Upper lobe of right lung (tissue), 1 donor: ENCODE measurements around the gene FARP2. TPM values are rescaled to one million over a fixed set of nuclear protein-coding genes. Genes with fewer than 3 reads are reported as not detected.

Source experiments
- ATAC-seq: fragments of 200-7000 bp; cut with Tn5 transposase; one replicate; pipeline ENCODE4 v1.9.1; 2020; ENCODE audit warnings: mild to moderate bottlenecking, moderate library complexity
- DNase-seq: peaks from one replicate; pipeline ENCODE4 v3.0.0-alpha.2; 2020
- H3K27ac ChIP-seq: fragments of 200-600 bp; one replicate; pipeline ENCODE4 v1.8.0; 2022
- H3K27me3 ChIP-seq: fragments of 200-600 bp; one replicate; pipeline ENCODE4 v1.8.0; 2022; ENCODE audit warnings: mild to moderate bottlenecking
- H3K36me3 ChIP-seq: fragments of 200-600 bp; one replicate; pipeline ENCODE4 v1.8.0; 2022
- H3K4me1 ChIP-seq: fragments of 200-600 bp; one replicate; pipeline ENCODE4 v1.8.0; 2022
- H3K4me3 ChIP-seq: fragments of 200-600 bp; one replicate; pipeline ENCODE4 v1.8.0; 2022; ENCODE audit warnings: mild to moderate bottlenecking
- H3K9me3 ChIP-seq: fragments of 200-600 bp; one replicate; pipeline ENCODE4 v1.8.0; 2022
- intact Hi-C: fragments of 100-400 bp; cut with DNase I; formaldehyde crosslinking; loops from one replicate; pipeline ENCODE4 v1.11.0; 2022
- long read RNA-seq: library from polyadenylated mRNA; unstranded; transcript quantifications from one replicate; pipeline ENCODE4 v2.0.0, GENCODE V29; 2021
- total RNA-seq: library from RNA; stranded (reverse); fragmentation: NEBNext Ultra II Directional; extraction: Animal tissue kit (Norgen Biotek cat#: 25700); gene quantifications from one replicate; pipeline ENCODE4 v1.2.1, GENCODE V29; 2021
- TF ChIP-seq, protein P1 (sequence below): fragments of 200-600 bp; IDR thresholded peaks from one replicate; pipeline ENCODE4 v1.8.0; 2022; ENCODE audit warnings: antibody characterized with exemption
- donor health status: DM: no; HTN: yes; CAD: no; lungs with severe emphysema.

The FARP2 gene, protein sequence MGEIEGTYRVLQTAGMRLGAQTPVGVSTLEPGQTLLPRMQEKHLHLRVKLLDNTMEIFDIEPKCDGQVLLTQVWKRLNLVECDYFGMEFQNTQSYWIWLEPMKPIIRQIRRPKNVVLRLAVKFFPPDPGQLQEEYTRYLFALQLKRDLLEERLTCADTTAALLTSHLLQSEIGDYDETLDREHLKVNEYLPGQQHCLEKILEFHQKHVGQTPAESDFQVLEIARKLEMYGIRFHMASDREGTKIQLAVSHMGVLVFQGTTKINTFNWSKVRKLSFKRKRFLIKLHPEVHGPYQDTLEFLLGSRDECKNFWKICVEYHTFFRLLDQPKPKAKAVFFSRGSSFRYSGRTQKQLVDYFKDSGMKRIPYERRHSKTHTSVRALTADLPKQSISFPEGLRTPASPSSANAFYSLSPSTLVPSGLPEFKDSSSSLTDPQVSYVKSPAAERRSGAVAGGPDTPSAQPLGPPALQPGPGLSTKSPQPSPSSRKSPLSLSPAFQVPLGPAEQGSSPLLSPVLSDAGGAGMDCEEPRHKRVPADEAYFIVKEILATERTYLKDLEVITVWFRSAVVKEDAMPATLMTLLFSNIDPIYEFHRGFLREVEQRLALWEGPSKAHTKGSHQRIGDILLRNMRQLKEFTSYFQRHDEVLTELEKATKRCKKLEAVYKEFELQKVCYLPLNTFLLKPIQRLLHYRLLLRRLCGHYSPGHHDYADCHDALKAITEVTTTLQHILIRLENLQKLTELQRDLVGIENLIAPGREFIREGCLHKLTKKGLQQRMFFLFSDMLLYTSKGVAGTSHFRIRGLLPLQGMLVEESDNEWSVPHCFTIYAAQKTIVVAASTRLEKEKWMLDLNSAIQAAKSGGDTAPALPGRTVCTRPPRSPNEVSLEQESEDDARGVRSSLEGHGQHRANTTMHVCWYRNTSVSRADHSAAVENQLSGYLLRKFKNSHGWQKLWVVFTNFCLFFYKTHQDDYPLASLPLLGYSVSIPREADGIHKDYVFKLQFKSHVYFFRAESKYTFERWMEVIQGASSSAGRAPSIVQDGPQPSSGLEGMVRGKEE
- 48.6 TPM for total RNA-seq
- long read RNA-seq, full-length matches to known transcripts, result 19 of 35 reads
- long read RNA-seq, partial matches to known transcripts, result 6 of 35 reads
- long read RNA-seq, other reads (novel, unspliced or antisense), result 10 of 35 reads

DNA sequence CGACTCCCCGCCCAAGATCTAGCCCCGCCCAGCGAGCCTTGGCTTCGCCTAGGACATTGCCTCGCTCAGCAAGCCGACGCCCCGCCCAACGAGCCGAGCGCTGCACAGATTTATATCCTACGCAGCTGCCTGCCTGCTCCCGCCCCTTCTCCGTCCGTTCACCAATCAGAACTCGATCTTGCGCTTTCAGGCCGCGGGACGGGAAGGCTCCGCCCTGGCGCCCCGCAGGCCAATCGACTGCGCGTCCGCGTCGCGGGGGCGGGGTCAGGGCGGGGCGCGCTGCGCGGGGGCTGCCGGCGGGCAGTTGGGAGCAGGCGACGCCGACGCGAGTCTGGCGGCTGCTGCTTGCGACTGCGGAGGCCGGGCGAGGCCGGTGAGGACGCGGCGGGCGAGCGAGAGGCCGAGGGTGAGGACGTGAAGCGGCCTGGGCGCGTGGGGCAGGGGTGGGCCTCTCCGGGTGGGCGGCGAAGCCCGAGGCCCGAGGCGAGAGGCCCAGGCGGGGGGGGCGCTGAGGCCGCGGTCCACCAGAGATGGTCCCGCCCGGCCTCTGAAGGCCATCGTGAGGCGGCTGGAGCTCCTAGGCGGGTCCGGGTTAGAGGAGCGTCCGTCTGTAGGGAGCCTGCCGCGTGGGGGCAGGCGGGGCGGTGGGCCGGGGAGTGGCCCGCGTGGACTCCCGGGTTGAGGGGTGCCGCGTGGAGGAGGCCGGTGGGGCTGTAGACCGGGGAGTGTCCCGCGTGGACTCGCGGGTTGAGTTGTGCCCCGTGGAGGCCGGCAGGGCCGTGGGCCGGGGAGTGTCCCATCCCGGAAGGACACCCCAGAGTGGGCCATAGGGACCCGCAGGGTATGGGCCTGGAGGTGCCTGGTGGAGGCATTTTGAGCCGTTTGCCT is at the start of gene FARP2:
Gene FARP2, plus strand, starts transcription at position 303 of the 888 bp plus-strand sequence. CDS start 16,823 bp downstream, outside the sequence.
- intact Hi-C loops, result no loop called here
- TF ChIP-seq, protein P1, sequence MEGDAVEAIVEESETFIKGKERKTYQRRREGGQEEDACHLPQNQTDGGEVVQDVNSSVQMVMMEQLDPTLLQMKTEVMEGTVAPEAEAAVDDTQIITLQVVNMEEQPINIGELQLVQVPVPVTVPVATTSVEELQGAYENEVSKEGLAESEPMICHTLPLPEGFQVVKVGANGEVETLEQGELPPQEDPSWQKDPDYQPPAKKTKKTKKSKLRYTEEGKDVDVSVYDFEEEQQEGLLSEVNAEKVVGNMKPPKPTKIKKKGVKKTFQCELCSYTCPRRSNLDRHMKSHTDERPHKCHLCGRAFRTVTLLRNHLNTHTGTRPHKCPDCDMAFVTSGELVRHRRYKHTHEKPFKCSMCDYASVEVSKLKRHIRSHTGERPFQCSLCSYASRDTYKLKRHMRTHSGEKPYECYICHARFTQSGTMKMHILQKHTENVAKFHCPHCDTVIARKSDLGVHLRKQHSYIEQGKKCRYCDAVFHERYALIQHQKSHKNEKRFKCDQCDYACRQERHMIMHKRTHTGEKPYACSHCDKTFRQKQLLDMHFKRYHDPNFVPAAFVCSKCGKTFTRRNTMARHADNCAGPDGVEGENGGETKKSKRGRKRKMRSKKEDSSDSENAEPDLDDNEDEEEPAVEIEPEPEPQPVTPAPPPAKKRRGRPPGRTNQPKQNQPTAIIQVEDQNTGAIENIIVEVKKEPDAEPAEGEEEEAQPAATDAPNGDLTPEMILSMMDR, result no peak
- peak within 1 kb of the TSS; percentile 78 for H3K4me3 ChIP-seq
- H3K27me3 ChIP-seq, result no peaks in the 10 kb centered on the region
- ATAC-seq (peak; percentile 94), DNase-seq (peak; percentile 100)
- no peaks in the 10 kb centered on the region for H3K9me3 ChIP-seq
- peak within 1 kb of the TSS; percentile 85 for H3K27ac ChIP-seq
- H3K36me3 ChIP-seq, result peaks cover 26% of the 10 kb centered on the region
- peaks cover 38% of the 10 kb centered on the region for H3K4me1 ChIP-seq

DNA sequence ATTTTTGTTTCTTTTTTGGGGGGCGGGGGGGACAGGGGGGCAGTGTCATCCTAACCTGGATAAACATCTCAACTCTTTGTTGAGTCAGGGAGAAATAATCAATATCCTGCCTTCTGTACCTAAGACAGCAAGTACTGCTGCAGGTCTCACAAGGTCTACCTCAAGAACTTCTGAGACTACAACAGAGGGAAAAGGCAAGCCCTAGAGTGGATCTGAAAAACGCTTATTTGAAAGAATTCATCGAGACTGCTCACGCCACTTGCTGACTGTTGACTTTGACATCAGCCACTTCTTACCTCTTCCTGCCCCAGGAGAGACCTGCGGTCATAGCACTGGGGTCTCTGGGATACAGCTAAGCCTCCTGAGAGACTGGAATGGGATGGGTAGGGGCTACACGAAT is 49.0 kb upstream of the FARP2 start:
- Histone ChIP-seq H3K27ac (no peak overlapping the region), H3K9me3 (no peaks in the 10 kb centered on the region), H3K36me3 (no peaks in the 10 kb centered on the region), H3K27me3 (no peaks in the 10 kb centered on the region), H3K4me3 (no peak overlapping the region), H3K4me1 (peaks cover 19% of the 10 kb centered on the region)
- ATAC-seq (no peak), DNase-seq (no peak)
- intact Hi-C loops, result no loop called here
- TF ChIP-seq, protein P1, result no peak

DNA sequence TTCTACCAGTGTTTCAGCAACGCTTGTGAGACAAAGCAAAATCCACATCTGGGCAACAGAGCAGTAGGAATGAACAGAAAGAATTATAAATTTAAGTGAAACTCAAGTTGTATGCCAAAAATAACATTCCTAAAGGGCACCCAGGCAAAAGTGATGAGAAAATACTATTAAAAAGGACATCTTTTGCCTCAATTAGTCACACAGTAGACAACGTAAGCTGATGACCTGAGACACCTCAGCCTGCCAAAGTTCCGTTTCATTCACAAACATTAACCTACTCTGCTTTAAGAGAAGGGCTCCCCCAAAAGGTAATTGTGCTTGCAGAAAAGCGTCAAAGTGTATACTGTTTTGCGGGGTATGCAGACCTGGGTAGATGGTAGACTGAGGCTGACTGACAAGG is 47.8 kb upstream of the FARP2 start:
- Histone ChIP-seq H3K4me1 (peaks cover 10% of the 10 kb centered on the region), H3K27me3 (no peaks in the 10 kb centered on the region), H3K4me3 (no peak overlapping the region), H3K9me3 (no peaks in the 10 kb centered on the region), H3K27ac (no peak overlapping the region), H3K36me3 (no peaks in the 10 kb centered on the region)
- ATAC-seq (no peak), DNase-seq (no peak)
- TF ChIP-seq, protein P1, result no peak
- intact Hi-C loops, result no loop called here

DNA sequence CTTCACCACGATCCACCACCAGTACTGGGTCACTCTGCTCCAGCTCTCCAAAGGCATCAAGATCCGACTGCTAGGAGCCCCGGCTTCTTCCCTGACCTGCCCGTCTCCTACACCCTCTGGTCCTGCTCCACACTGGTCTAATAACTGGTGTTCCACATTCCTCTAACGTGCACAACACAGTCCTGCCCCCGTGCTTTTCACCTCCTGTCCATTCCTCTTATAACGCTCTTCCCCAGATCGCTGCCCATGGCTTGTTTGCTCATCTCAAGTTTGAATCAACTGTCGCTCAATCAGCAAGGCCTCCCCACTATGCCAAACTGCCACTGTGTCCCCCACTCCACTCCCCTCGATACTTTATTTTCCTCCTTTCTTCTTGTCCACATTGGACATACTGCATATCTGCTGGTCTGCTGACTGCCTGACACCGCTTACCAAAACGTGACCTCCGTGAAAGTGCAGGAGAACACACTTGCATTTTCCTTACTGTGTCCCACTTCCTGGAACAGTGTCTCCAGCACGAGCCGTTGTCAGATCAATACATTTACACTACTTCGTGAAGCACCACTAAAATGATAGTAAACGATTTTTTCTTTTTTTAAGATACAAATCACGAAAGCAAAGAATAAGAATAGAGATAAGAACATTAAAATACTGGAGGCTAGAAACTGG is 47.1 kb upstream of the FARP2 start:
- no peak for ATAC-seq
- H3K27ac ChIP-seq, result no peak overlapping the region

More for the DNA sequence above, 47.1 kb upstream of the FARP2 start:
- no peaks in the 10 kb centered on the region for H3K36me3 ChIP-seq
- H3K4me3 ChIP-seq, result no peak overlapping the region
- intact Hi-C loops, result no loop called here
- H3K27me3 ChIP-seq, result no peaks in the 10 kb centered on the region
- H3K4me1 ChIP-seq, result peaks cover 14% of the 10 kb centered on the region
- TF ChIP-seq, protein P1, result no peak
- no peaks in the 10 kb centered on the region for H3K9me3 ChIP-seq
- DNase-seq, result no peak
